SK-N-SH treated with all-trans-retinoic acid at 6 μM for 48 hours (cell line): ENCODE results near the gene MPPED1.

Experiments
- ATAC-seq: fragments of 200-7000 bp; cut with Tn5 transposase; 3 replicates; pipeline ENCODE4 v1.9.1; 2020; ENCODE audit warnings: mild to moderate bottlenecking, moderate library complexity
- ARNTL ChIP-seq: fragments of 450-650 bp; formaldehyde crosslinking; IDR thresholded peaks from 2 replicates; pipeline ENCODE4 v1.5.0; 2020; ENCODE audit warnings: low read depth, mild to moderate bottlenecking, moderate library complexity, borderline replicate concordance
- BACH2 ChIP-seq: fragments of 250-450 bp; sonication (Bioruptor Pico); IDR thresholded peaks from 2 replicates; pipeline ENCODE4 v1.9.0; 2021; ENCODE audit warnings: mild to moderate bottlenecking, borderline replicate concordance
- CREB5 ChIP-seq: fragments of 250-450 bp; sonication (Bioruptor Pico); IDR thresholded peaks from 2 replicates; pipeline ENCODE4 v1.5.1; 2020; ENCODE audit warnings: low read depth, mild to moderate bottlenecking, moderate library complexity
- CSDC2 ChIP-seq: fragments of 250-450 bp; sonication (Bioruptor Pico); IDR thresholded peaks from 2 replicates; pipeline ENCODE4 v1.5.0; 2020; ENCODE audit warnings: mild to moderate bottlenecking, moderate library complexity
- CSRNP3 ChIP-seq: fragments of 250-450 bp; sonication (Bioruptor Pico); IDR thresholded peaks from 2 replicates; pipeline ENCODE4 v1.5.1; 2021; ENCODE audit warnings: mild to moderate bottlenecking, moderate library complexity
- ESRRG ChIP-seq: fragments of 250-450 bp; sonication (Bioruptor Pico); IDR thresholded peaks from 2 replicates; pipeline ENCODE4 v1.6.1; 2021; ENCODE audit warnings: mild to moderate bottlenecking
- GLIS3 ChIP-seq: fragments of 250-450 bp; sonication (Bioruptor Pico); IDR thresholded peaks from 2 replicates; pipeline ENCODE4 v1.5.0; 2020; ENCODE audit warnings: mild to moderate bottlenecking, moderate library complexity
- ISL1 ChIP-seq: fragments of 250-450 bp; sonication (Bioruptor Pico); IDR thresholded peaks from 2 replicates; pipeline ENCODE4 v2.1.2; 2022; ENCODE audit warnings: mild to moderate bottlenecking, moderate library complexity
- OSR1 ChIP-seq: fragments of 250-450 bp; sonication (Bioruptor Pico); IDR thresholded peaks from 2 replicates; pipeline ENCODE4 v1.8.0; 2022; ENCODE audit warnings: moderate library complexity, mild to moderate bottlenecking, inconsistent platforms
- POU6F1 ChIP-seq: fragments of 250-450 bp; sonication (Bioruptor Pico); IDR thresholded peaks from 2 replicates; pipeline ENCODE4 v1.8.0; 2021; ENCODE audit warnings: low read depth, mild to moderate bottlenecking, moderate library complexity, borderline replicate concordance
- RARB ChIP-seq: fragments of 250-450 bp; sonication (Bioruptor Pico); IDR thresholded peaks from 2 replicates; pipeline ENCODE4 v1.8.0; 2021; ENCODE audit warnings: mild to moderate bottlenecking, moderate library complexity
- TCF4 ChIP-seq: fragments of 250-450 bp; sonication (Bioruptor Pico); IDR thresholded peaks from 2 replicates; pipeline ENCODE4 v1.8.0; 2021; ENCODE audit warnings: mild to moderate bottlenecking, moderate library complexity, borderline replicate concordance
- TOX ChIP-seq: fragments of 250-450 bp; sonication (Bioruptor Pico); IDR thresholded peaks from 2 replicates; pipeline ENCODE4 v1.8.0; 2021; ENCODE audit warnings: mild to moderate bottlenecking, moderate library complexity, borderline replicate concordance
- TSHZ2 ChIP-seq: fragments of 250-450 bp; sonication (Bioruptor Pico); IDR thresholded peaks from 2 replicates; pipeline ENCODE4 v1.5.0; 2020; ENCODE audit warnings: mild to moderate bottlenecking, moderate library complexity
- ZC3H10 ChIP-seq: fragments of 250-450 bp; sonication (Bioruptor Pico); IDR thresholded peaks from 2 replicates; pipeline ENCODE4 v1.5.1; 2021; ENCODE audit warnings: mild to moderate bottlenecking, moderate library complexity
- ZFP30 ChIP-seq: fragments of 450-650 bp; formaldehyde crosslinking; IDR thresholded peaks from 2 replicates; pipeline ENCODE4 v1.5.0; 2022; ENCODE audit warnings: mild to moderate bottlenecking, moderate library complexity
- ZNF565 ChIP-seq: fragments of 450-650 bp; formaldehyde crosslinking; conservative IDR thresholded peaks from 2 replicates; pipeline ENCODE4 v1.5.0; 2020; ENCODE audit warnings: low read depth, mild to moderate bottlenecking, moderate library complexity
- ZNF70 ChIP-seq: fragments of 450-650 bp; formaldehyde crosslinking; IDR thresholded peaks from 2 replicates; pipeline ENCODE4 v1.5.0; 2020; ENCODE audit warnings: mild to moderate bottlenecking, moderate library complexity
- ZNF8 ChIP-seq: fragments of 450-650 bp; formaldehyde crosslinking; IDR thresholded peaks from 2 replicates; pipeline ENCODE4 v1.5.0; 2020; ENCODE audit warnings: mild to moderate bottlenecking, moderate library complexity

Gene MPPED1

GRCh38 chr22:43546186-43546585, 134.4 kb downstream of the MPPED1 start:
- TF ChIP-seq CSRNP3 (CRISPR knock-in tag) (no peak), CREB5 (CRISPR knock-in tag) (no peak), GLIS3 (CRISPR knock-in tag) (no peak), ZFP30 (CRISPR knock-in tag) (no peak), BACH2 (CRISPR knock-in tag) (no peak), ISL1 (no peak), POU6F1 (CRISPR knock-in tag) (no peak), TSHZ2 (CRISPR knock-in tag) (no peak), CSDC2 (CRISPR knock-in tag) (no peak), RARB (CRISPR knock-in tag) (no peak), TCF4 (CRISPR knock-in tag) (no peak)
- ATAC-seq: no peak

- ATAC-seq: no peak
Observed at GRCh38 chr22:43550024-43550620, 138.3 kb downstream of the MPPED1 start.

GRCh38 chr22:43550672-43551071, 138.9 kb downstream of the MPPED1 start:
- no peak for TF ChIP-seq TOX (CRISPR knock-in tag)
- no peak for TF ChIP-seq ZFP30 (CRISPR knock-in tag)
- TF ChIP-seq RARB (CRISPR knock-in tag): no peak
- TF ChIP-seq CREB5 (CRISPR knock-in tag): no peak
- no peak for TF ChIP-seq ARNTL (CRISPR knock-in tag)
- no peak for TF ChIP-seq ZNF70 (CRISPR knock-in tag)
- no peak for TF ChIP-seq CSRNP3 (CRISPR knock-in tag)
- TF ChIP-seq ZNF8 (CRISPR knock-in tag): no peak
- no peak for TF ChIP-seq OSR1 (CRISPR knock-in tag)
- TF ChIP-seq ESRRG (CRISPR knock-in tag): no peak
- ATAC-seq: no peak

More at GRCh38 chr22:43550024-43550620, 138.3 kb downstream of the MPPED1 start:
- TF ChIP-seq ZNF8 (CRISPR knock-in tag) (no peak), ESRRG (CRISPR knock-in tag) (no peak), ZFP30 (CRISPR knock-in tag) (no peak), ZNF565 (CRISPR knock-in tag) (no peak), CREB5 (CRISPR knock-in tag) (no peak), ZC3H10 (CRISPR knock-in tag) (no peak), TCF4 (CRISPR knock-in tag) (no peak)
